ENCODE data around the gene NFYB. TPM values are rescaled to one million over a fixed set of nuclear protein-coding genes. Genes with fewer than 3 reads are reported as not detected.

Gene NFYB
- total and polyA plus RNA-seq, 4 donors: 15.5 to 33.0 (median 24.5) TPM

GRCh38 chr12:104083769-104084475 is 54.1 kb downstream of the NFYB start:
- H3K9ac ChIP-seq (ENCODE audit: insufficient read depth in 1 of 2, low read length in 2 of 2): no peak overlapping the region
- no peak overlapping the region for H3K4me3 ChIP-seq
- H3K9me3 ChIP-seq (ENCODE audit: control insufficient read depth in 4 of 4, insufficient read depth in 3 of 4, low read length in 3 of 4): no peaks in the 10 kb centered on the region
- ATAC-seq (ENCODE audit: insufficient read depth, low FRiP score) (no peak), DNase-seq (no peak)
- H3K4me1 ChIP-seq (ENCODE audit: control insufficient read depth in 5 of 5, insufficient read depth in 5 of 5, low read length in 5 of 5): no peaks in the 10 kb centered on the region
- no peak for TF ChIP-seq CTCF (IDR thresholded peaks at IDR 0.05; ENCODE audit: control extremely low read depth, extremely low read depth)
- no peak overlapping the region for H3K27ac ChIP-seq (ENCODE audit: low read depth in 1 of 2, low read length in 1 of 2)
- peaks cover 13 to 52% (median 24%) of the 10 kb centered on the region in 4 donors for H3K36me3 ChIP-seq (ENCODE audit: control insufficient read depth in 4 of 4, insufficient read depth in 4 of 4, low read length in 4 of 4)
- WGBS, 2 donors: 91 to 97% methylated on average over 8 of the region's 8 CpGs
- H3K27me3 ChIP-seq (ENCODE audit: control insufficient read depth in 3 of 3, insufficient read depth in 3 of 3, low read length in 2 of 3): no peaks in the 10 kb centered on the region

- Histone ChIP-seq H3K4me1 (ENCODE audit: control insufficient read depth in 5 of 5, insufficient read depth in 5 of 5, low read length in 5 of 5) (peaks cover 0 to 2% (median 0%) of the 10 kb centered on the region in 5 donors), H3K36me3 (ENCODE audit: control insufficient read depth in 4 of 4, insufficient read depth in 4 of 4, low read length in 4 of 4) (peaks cover 5 to 34% (median 16%) of the 10 kb centered on the region in 4 donors)
- WGBS, 2 donors: 91 to 92% methylated on average over 1 of the region's 1 CpG
Observed at GRCh38 chr12:104080764-104081163, 57.2 kb downstream of the NFYB start.

GRCh38 chr12:104079024-104079423 is 59.0 kb downstream of the NFYB start:
- WGBS, 2 donors: 79 to 88% methylated on average over 1 of the region's 1 CpG
- Histone ChIP-seq H3K9me3 (ENCODE audit: control insufficient read depth in 4 of 4, insufficient read depth in 3 of 4, low read length in 3 of 4) (no peaks in the 10 kb centered on the region), H3K27ac (ENCODE audit: low read depth in 1 of 2, low read length in 1 of 2) (no peak overlapping the region), H3K27me3 (ENCODE audit: control insufficient read depth in 3 of 3, insufficient read depth in 3 of 3, low read length in 2 of 3) (no peaks in the 10 kb centered on the region), H3K4me1 (ENCODE audit: control insufficient read depth in 5 of 5, insufficient read depth in 5 of 5, low read length in 5 of 5) (peaks cover 0 to 4% (median 0%) of the 10 kb centered on the region in 5 donors), H3K36me3 (ENCODE audit: control insufficient read depth in 4 of 4, insufficient read depth in 4 of 4, low read length in 4 of 4) (peaks cover 5 to 30% (median 14%) of the 10 kb centered on the region in 4 donors), H3K4me3 (no peak overlapping the region), H3K9ac (ENCODE audit: insufficient read depth in 1 of 2, low read length in 2 of 2) (no peak overlapping the region)
- ATAC-seq (ENCODE audit: insufficient read depth, low FRiP score) (no peak), DNase-seq (no peak)
- TF ChIP-seq CTCF (IDR thresholded peaks at IDR 0.05; ENCODE audit: control extremely low read depth, extremely low read depth): no peak

More at GRCh38 chr12:104080764-104081163, 57.2 kb downstream of the NFYB start:
- no peak for ATAC-seq (ENCODE audit: insufficient read depth, low FRiP score)
- H3K9me3 ChIP-seq (ENCODE audit: control insufficient read depth in 4 of 4, insufficient read depth in 3 of 4, low read length in 3 of 4): no peaks in the 10 kb centered on the region
- H3K4me3 ChIP-seq: no peak overlapping the region
- no peak overlapping the region for H3K9ac ChIP-seq (ENCODE audit: insufficient read depth in 1 of 2, low read length in 2 of 2)
- H3K27ac ChIP-seq (ENCODE audit: low read depth in 1 of 2, low read length in 1 of 2): no peak overlapping the region
- no peak for TF ChIP-seq CTCF (IDR thresholded peaks at IDR 0.05; ENCODE audit: control extremely low read depth, extremely low read depth)
- no peaks in the 10 kb centered on the region for H3K27me3 ChIP-seq (ENCODE audit: control insufficient read depth in 3 of 3, insufficient read depth in 3 of 3, low read length in 2 of 3)
- DNase-seq: no peak
